ENCODE data around the gene SRGAP2B. TPM values are rescaled to one million over a fixed set of nuclear protein-coding genes. Genes with fewer than 3 reads are reported as not detected.
"Not testable (repeated sequence)": the region's sequence is repeated elsewhere in the genome, so short reads cannot be mapped to it uniquely, and the experiment has no call there.

Gene SRGAP2B
- total and polyA plus RNA-seq, 2 of the 4 experiments (the other 2 are of a cell fraction): 15.9 to 50.7 TPM

DNA sequence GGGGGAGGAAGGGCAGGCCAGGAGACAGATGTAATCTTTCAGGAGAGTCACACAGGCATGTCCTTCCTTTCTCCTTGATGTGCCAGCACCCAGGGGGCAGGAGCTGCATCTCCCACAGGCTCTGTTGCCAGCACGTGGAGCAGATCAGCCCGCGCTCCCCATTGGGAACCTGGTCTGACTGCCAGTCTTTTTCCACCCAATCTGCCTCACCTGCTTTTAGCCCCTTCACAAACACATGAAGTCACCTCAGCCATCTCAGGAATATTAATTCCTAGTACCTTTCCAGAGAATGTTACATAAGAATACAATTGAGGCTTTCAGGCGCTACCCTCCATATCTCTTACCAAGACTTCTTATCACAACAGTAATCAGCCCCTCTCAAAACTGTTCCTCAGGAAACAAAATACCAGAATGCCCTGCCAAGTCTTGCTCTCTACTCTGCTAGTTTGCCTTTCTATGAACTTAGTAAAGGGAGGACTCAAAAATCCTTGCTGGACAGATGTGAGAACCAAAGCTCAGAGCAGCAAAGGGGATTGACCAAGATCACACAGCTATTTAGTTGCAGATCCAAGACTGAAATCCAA lies 94.3 kb downstream of the SRGAP2B start:
- H3K4me1 ChIP-seq (ENCODE audit: control insufficient read depth, insufficient read depth, low read length); H2BK120ac ChIP-seq (ENCODE audit: low read depth, low read length); H2AK5ac ChIP-seq (ENCODE audit: low read depth, low read length); dilution Hi-C loops (cut with HindIII; ENCODE audit: low sequenced_read_pairs, unreplicated experiment); H3K36me3 ChIP-seq (ENCODE audit: control insufficient read depth, insufficient read depth, low read length); H3K14ac ChIP-seq (replicated peaks; ENCODE audit: low read depth, low read length); H2AFZ ChIP-seq (replicated peaks; ENCODE audit: low read length, poor library complexity); POLR2A ChIA-PET (ENCODE audit: unreplicated experiment); BruUV-seq (replicated peaks); H2BK5ac ChIP-seq (ENCODE audit: low read depth, low read length, poor library complexity, severe bottlenecking); H3K27ac ChIP-seq (ENCODE audit: insufficient read depth, low read length); H3K9me1 ChIP-seq (ENCODE audit: insufficient read depth, low read length); H2AK9ac ChIP-seq (replicated peaks; ENCODE audit: low read depth, low read length, poor library complexity); H3K56ac ChIP-seq (ENCODE audit: extremely low read depth, insufficient read depth, low read length); CTCF ChIA-PET; H3K23ac ChIP-seq (ENCODE audit: low read depth, low read length); H2BK20ac ChIP-seq (ENCODE audit: low read depth, low read length); H3K18ac ChIP-seq (ENCODE audit: low read depth, low read length); H3K9me3 ChIP-seq (ENCODE audit: control insufficient read depth, insufficient read depth, low read length); DNase-seq; H3K9ac ChIP-seq (ENCODE audit: low read depth, low read length); H2BK15ac ChIP-seq (ENCODE audit: low read depth, low read length); H3K4me3 ChIP-seq (ENCODE audit: insufficient read depth, low read depth, low read length); in situ Hi-C loops (cut with MboI; ENCODE audit: low sequenced_read_pairs); H4K5ac ChIP-seq (ENCODE audit: low read depth, low read length); H3K27me3 ChIP-seq (ENCODE audit: control insufficient read depth, insufficient read depth, low read length); H4K91ac ChIP-seq (ENCODE audit: insufficient read depth, low read depth, low read length); intact Hi-C loops (cut with micrococcal nuclease); H3K4me2 ChIP-seq (ENCODE audit: low read depth, low read length); H4K20me1 ChIP-seq (ENCODE audit: insufficient read depth, low read length); H3K79me1 ChIP-seq (ENCODE audit: low read depth in 1 of 2, low read length in 2 of 2); H4K8ac ChIP-seq (ENCODE audit: low read depth in 2 of 2, low read length in 2 of 2); H3K4ac ChIP-seq (ENCODE audit: low read depth, low read length): not testable (repeated sequence)
- no CpG with 5 or more reads among the region's 4 CpGs for WGBS, 2 experiments (ENCODE audit: extremely low coverage in 2 of 2, insufficient read length in 1 of 2)
- ATAC-seq (ENCODE audit: low read depth): peak; percentile 41; the same call in 1 of the 2 replicates

DNA sequence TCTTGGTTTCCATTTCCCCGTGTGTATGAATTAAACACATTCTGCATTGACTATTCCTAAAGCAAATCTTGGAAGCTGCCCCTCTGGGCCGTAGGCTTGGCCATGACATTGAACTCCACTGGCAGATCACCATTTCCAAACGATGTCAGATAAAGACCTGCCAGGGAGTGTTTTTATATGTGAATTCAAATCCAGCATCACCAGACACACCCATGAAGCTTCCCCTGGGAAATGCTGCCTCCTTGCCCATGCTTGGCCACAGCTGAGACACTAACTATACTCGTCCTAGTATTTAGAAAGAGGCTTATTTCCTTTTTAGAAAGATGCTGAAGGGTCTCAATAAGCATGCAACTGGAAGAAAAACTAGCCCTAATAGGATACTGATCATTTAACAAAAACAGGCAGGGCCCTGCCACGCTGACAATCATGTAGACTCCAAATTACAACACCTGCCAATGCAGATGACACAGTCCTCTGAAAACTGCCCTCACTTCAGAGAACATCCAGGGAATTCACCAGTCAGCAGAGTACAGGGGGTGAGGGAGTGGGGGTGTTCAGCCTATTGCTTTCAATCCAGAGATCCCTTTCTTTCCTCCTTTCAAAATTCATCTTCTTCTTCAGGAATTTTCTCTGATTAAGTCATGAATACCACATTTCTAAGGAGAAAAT lies 94.9 kb downstream of the SRGAP2B start:
- intact Hi-C loops (cut with micrococcal nuclease): not testable (repeated sequence)
- WGBS, 2 experiments (ENCODE audit: extremely low coverage in 2 of 2, insufficient read length in 1 of 2): no CpG with 5 or more reads among the region's 5 CpGs

More for the DNA sequence above, 94.9 kb downstream of the SRGAP2B start:
- H3K4me2 ChIP-seq (ENCODE audit: low read depth, low read length); H3K9me3 ChIP-seq (ENCODE audit: control insufficient read depth, insufficient read depth, low read length); H2BK120ac ChIP-seq (ENCODE audit: low read depth, low read length); H2BK5ac ChIP-seq (ENCODE audit: low read depth, low read length, poor library complexity, severe bottlenecking); H4K20me1 ChIP-seq (ENCODE audit: insufficient read depth, low read length); H3K79me1 ChIP-seq (ENCODE audit: low read depth in 1 of 2, low read length in 2 of 2); H3K18ac ChIP-seq (ENCODE audit: low read depth, low read length); H2BK20ac ChIP-seq (ENCODE audit: low read depth, low read length); BruUV-seq (replicated peaks); H3K9ac ChIP-seq (ENCODE audit: low read depth, low read length); H2AFZ ChIP-seq (replicated peaks; ENCODE audit: low read length, poor library complexity); H3K56ac ChIP-seq (ENCODE audit: extremely low read depth, insufficient read depth, low read length); CTCF ChIA-PET; H3K4me1 ChIP-seq (ENCODE audit: control insufficient read depth, insufficient read depth, low read length); H3K27ac ChIP-seq (ENCODE audit: insufficient read depth, low read length); H4K91ac ChIP-seq (ENCODE audit: insufficient read depth, low read depth, low read length); H3K14ac ChIP-seq (replicated peaks; ENCODE audit: low read depth, low read length); H2AK9ac ChIP-seq (replicated peaks; ENCODE audit: low read depth, low read length, poor library complexity); H2BK15ac ChIP-seq (ENCODE audit: low read depth, low read length); H3K36me3 ChIP-seq (ENCODE audit: control insufficient read depth, insufficient read depth, low read length); POLR2A ChIA-PET (ENCODE audit: unreplicated experiment); H3K4me3 ChIP-seq (ENCODE audit: insufficient read depth, low read depth, low read length); H2AK5ac ChIP-seq (ENCODE audit: low read depth, low read length); H4K5ac ChIP-seq (ENCODE audit: low read depth, low read length); DNase-seq; in situ Hi-C loops (cut with MboI; ENCODE audit: low sequenced_read_pairs); H3K27me3 ChIP-seq (ENCODE audit: control insufficient read depth, insufficient read depth, low read length); H4K8ac ChIP-seq (ENCODE audit: low read depth in 2 of 2, low read length in 2 of 2); H3K9me1 ChIP-seq (ENCODE audit: insufficient read depth, low read length); H3K4ac ChIP-seq (ENCODE audit: low read depth, low read length); H3K23ac ChIP-seq (ENCODE audit: low read depth, low read length); dilution Hi-C loops (cut with HindIII; ENCODE audit: low sequenced_read_pairs, unreplicated experiment): not testable (repeated sequence)
- peak; percentile 43 for ATAC-seq (ENCODE audit: low read depth)
